Astrocyte (in vitro differentiated cells and primary cell): ENCODE measurements around the gene S100G. TPM values are rescaled to one million over a fixed set of nuclear protein-coding genes. Genes with fewer than 3 reads are reported as not detected.

Experiments used
- DNase-seq: peaks from one replicate; pipeline ENCODE4 v3.0.0-alpha.2; 2010; ENCODE audit warnings: low read depth
- FAIRE-seq: peaks from 2 replicates; lab custom pipeline; 2011; peaks lifted over from hg19 to GRCh38; lab: Jason Lieb, UNC
- H2AFZ ChIP-seq: 2 replicates; pipeline ENCODE4 v1.6.0; 2012; ENCODE audit warnings: low read depth, low read length, inconsistent platforms
- H3K27ac ChIP-seq: 2 replicates; pipeline ENCODE4 v1.5.1; 2011; ENCODE audit warnings: low read depth, low read length, inconsistent platforms
- H3K27me3 ChIP-seq: 2 replicates; pipeline ENCODE4 v1.6.0; 2011; ENCODE audit warnings: low read length, inconsistent platforms; ENCODE audit not compliant: insufficient read depth
- H3K36me3 ChIP-seq: 2 replicates; pipeline ENCODE4 v1.5.1; 2011; ENCODE audit warnings: low read length, inconsistent platforms; ENCODE audit not compliant: insufficient read depth
- H3K4me1 ChIP-seq: 2 replicates; pipeline ENCODE4 v1.5.1; 2011; ENCODE audit warnings: low read length, inconsistent platforms; ENCODE audit not compliant: insufficient read depth
- H3K4me2 ChIP-seq: 2 replicates; pipeline ENCODE4 v1.6.0; 2012; ENCODE audit warnings: low read length, inconsistent platforms
- H3K4me3 ChIP-seq: 2 replicates; pipeline ENCODE4 v1.5.1; 2011; ENCODE audit warnings: low read depth, mild to moderate bottlenecking, low read length, inconsistent platforms; ENCODE audit not compliant: insufficient read depth
- H3K79me2 ChIP-seq: 2 replicates; pipeline ENCODE4 v1.6.0; 2012; ENCODE audit warnings: mild to moderate bottlenecking, low read length, inconsistent platforms; ENCODE audit not compliant: insufficient read depth
- H3K9ac ChIP-seq: 2 replicates; pipeline ENCODE4 v1.6.0; 2012; ENCODE audit warnings: mild to moderate bottlenecking, low read length, inconsistent platforms
- H3K9me3 ChIP-seq: 2 replicates; pipeline ENCODE4 v1.5.1; 2012; ENCODE audit warnings: low read depth, mild to moderate bottlenecking, low read length, inconsistent platforms; ENCODE audit not compliant: insufficient read depth
- H4K20me1 ChIP-seq: 2 replicates; pipeline ENCODE4 v1.6.0; 2012; ENCODE audit warnings: low read length, inconsistent platforms; ENCODE audit not compliant: insufficient read depth
- H3K27ac Mint-ChIP-seq: one replicate; pipeline ENCODE4 v1.8.0; 2021; ENCODE audit warnings: mild to moderate bottlenecking, mixed read lengths; ENCODE audit not compliant: unreplicated experiment
- H3K27me3 Mint-ChIP-seq: one replicate; pipeline ENCODE4 v1.8.0; 2021; ENCODE audit warnings: low read depth, mixed read lengths; ENCODE audit not compliant: unreplicated experiment
- H3K36me3 Mint-ChIP-seq: one replicate; pipeline ENCODE4 v1.8.0; 2021; ENCODE audit warnings: low read depth, mixed read lengths; ENCODE audit not compliant: unreplicated experiment
- H3K4me1 Mint-ChIP-seq: one replicate; pipeline ENCODE4 v1.8.0; 2021; ENCODE audit warnings: low read depth, mixed read lengths; ENCODE audit not compliant: unreplicated experiment
- H3K4me3 Mint-ChIP-seq: one replicate; pipeline ENCODE4 v1.8.0; 2021; ENCODE audit warnings: mild to moderate bottlenecking, moderate library complexity, mixed read lengths; ENCODE audit not compliant: unreplicated experiment
- H3K9me3 Mint-ChIP-seq: one replicate; pipeline ENCODE4 v1.8.0; 2021; ENCODE audit warnings: mild to moderate bottlenecking, mixed read lengths; ENCODE audit not compliant: unreplicated experiment
- EZH2 ChIP-seq: IDR thresholded peaks from 2 replicates; pipeline ENCODE4 v1.6.1; 2012; ENCODE audit warnings: mild to moderate bottlenecking, low read length, inconsistent platforms; ENCODE audit not compliant: insufficient read depth
- total RNA-seq: library from RNA; stranded (reverse); gene quantifications from 2 replicates; pipeline ENCODE4 v1.2.1, GENCODE V29; 2021
- TF ChIP-seq, protein P1 (sequence below): IDR thresholded peaks from 2 replicates; pipeline ENCODE4 v1.5.1; 2011; ENCODE audit warnings: low read depth, mild to moderate bottlenecking, inconsistent platforms, low read length, moderate library complexity; ENCODE audit not compliant: insufficient read depth

Gene S100G
- total RNA-seq, 1 donor from 2014 or later = not detected

DNA sequence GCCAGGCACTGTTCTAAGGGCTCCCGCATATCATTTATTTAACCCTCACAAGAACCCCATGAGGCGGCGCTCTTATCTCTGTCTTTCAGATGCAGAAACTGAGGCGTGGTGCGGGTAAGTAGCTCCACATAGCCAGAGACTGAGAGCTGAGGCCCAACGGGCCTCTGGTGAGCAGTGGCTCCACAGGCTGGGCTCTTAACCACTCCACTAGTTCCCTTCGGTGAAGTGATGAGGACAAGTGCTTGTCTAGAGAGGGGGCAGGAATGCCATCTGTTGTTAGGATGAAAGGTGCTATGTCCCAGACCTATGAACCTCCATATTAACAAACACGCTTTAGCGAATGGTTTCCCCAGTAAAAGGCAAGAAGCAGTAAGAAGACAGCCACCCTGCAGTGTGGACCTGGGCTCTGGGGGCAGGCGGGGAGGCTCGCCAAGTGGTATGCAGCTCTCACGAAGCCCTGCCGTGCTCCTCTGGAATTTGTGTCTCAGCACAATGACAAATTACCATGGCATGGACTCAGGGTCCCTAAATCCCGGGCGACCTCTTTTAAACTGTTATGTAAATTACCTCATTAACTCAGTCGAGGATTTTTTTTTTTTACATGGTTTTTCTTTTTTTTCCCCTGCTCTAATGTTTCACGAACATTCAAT, 20.9 kb upstream of the S100G start:
- no peak overlapping the region for H3K4me3 Mint-ChIP-seq
- peak overlapping the region; percentile 59 for H3K4me2 ChIP-seq
- no peaks in the 10 kb centered on the region for H3K27me3 Mint-ChIP-seq

GRCh38 chrX:16629909-16630308, 20.0 kb upstream of the S100G start:
- H3K4me3 Mint-ChIP-seq = no peak overlapping the region
- H3K9ac ChIP-seq = peak overlapping the region; percentile 76
- no peaks in the 10 kb centered on the region for H3K36me3 ChIP-seq
- no peaks in the 10 kb centered on the region for H3K36me3 Mint-ChIP-seq
- H3K27ac ChIP-seq = peak overlapping the region; percentile 87
- H3K27ac Mint-ChIP-seq = no peak overlapping the region
- peaks cover 6% of the 10 kb centered on the region for H3K4me1 Mint-ChIP-seq
- H3K79me2 ChIP-seq = no peaks in the 10 kb centered on the region
- no peak overlapping the region for H2AFZ ChIP-seq
- H3K4me3 ChIP-seq = no peak overlapping the region
- H3K9me3 Mint-ChIP-seq = no peaks in the 10 kb centered on the region
- no peaks in the 10 kb centered on the region for H3K9me3 ChIP-seq
- H4K20me1 ChIP-seq = no peaks in the 10 kb centered on the region
- H3K4me2 ChIP-seq = peak overlapping the region; percentile 59
- no peak for DNase-seq
- FAIRE-seq = peak; percentile 80
- TF ChIP-seq, protein P1, sequence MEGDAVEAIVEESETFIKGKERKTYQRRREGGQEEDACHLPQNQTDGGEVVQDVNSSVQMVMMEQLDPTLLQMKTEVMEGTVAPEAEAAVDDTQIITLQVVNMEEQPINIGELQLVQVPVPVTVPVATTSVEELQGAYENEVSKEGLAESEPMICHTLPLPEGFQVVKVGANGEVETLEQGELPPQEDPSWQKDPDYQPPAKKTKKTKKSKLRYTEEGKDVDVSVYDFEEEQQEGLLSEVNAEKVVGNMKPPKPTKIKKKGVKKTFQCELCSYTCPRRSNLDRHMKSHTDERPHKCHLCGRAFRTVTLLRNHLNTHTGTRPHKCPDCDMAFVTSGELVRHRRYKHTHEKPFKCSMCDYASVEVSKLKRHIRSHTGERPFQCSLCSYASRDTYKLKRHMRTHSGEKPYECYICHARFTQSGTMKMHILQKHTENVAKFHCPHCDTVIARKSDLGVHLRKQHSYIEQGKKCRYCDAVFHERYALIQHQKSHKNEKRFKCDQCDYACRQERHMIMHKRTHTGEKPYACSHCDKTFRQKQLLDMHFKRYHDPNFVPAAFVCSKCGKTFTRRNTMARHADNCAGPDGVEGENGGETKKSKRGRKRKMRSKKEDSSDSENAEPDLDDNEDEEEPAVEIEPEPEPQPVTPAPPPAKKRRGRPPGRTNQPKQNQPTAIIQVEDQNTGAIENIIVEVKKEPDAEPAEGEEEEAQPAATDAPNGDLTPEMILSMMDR = no peak
- TF ChIP-seq EZH2 = no peak
- H3K27me3 ChIP-seq = no peaks in the 10 kb centered on the region
- H3K27me3 Mint-ChIP-seq = no peaks in the 10 kb centered on the region
- H3K4me1 ChIP-seq = peaks cover 17% of the 10 kb centered on the region

More for the DNA sequence above, 20.9 kb upstream of the S100G start:
- Mint-ChIP-seq H3K9me3 (no peaks in the 10 kb centered on the region), H3K4me1 (peaks cover 6% of the 10 kb centered on the region), H3K36me3 (no peaks in the 10 kb centered on the region), H3K27ac (peak overlapping the region; percentile 37)
- Histone ChIP-seq H4K20me1 (no peaks in the 10 kb centered on the region), H3K27ac (peak overlapping the region; percentile 87), H3K4me1 (peaks cover 17% of the 10 kb centered on the region), H3K36me3 (no peaks in the 10 kb centered on the region), H3K9me3 (no peaks in the 10 kb centered on the region), H3K9ac (peak overlapping the region; percentile 76), H3K27me3 (no peaks in the 10 kb centered on the region), H2AFZ (no peak overlapping the region), H3K79me2 (no peaks in the 10 kb centered on the region), H3K4me3 (no peak overlapping the region)
- FAIRE-seq (peak; percentile 29), DNase-seq (peak; percentile 21)
- TF ChIP-seq EZH2 = no peak
- TF ChIP-seq, protein P1 = no peak

DNA sequence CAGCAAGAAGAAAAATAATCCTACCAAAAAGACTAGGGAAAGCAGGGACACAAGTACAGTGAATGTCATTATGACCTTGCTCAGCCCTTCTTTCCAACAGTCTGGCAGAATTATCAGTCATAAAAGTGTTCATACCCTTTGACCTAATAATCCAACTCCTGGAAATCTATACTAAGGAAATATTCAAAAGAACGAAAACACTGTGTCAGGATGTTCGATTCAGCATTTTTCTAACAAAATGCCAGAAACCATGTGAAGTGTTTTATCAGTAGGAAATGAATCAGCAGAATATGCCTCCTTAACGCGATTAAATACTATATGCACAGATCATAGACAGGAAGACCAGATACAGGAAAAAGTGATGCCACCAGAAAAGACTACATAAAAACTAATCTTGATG, 16.2 kb upstream of the S100G start:
- no peak overlapping the region for H3K27ac Mint-ChIP-seq

More for the DNA sequence above, 16.2 kb upstream of the S100G start:
- H3K27ac ChIP-seq = peak overlapping the region; percentile 61
- H3K9me3 ChIP-seq = no peaks in the 10 kb centered on the region
- FAIRE-seq (peak; percentile 47), DNase-seq (peak; percentile 31)
- no peaks in the 10 kb centered on the region for H3K27me3 ChIP-seq
- H4K20me1 ChIP-seq = no peaks in the 10 kb centered on the region
- H3K9me3 Mint-ChIP-seq = no peaks in the 10 kb centered on the region
- no peaks in the 10 kb centered on the region for H3K27me3 Mint-ChIP-seq
- peaks cover 18% of the 10 kb centered on the region for H3K4me1 ChIP-seq
- no peaks in the 10 kb centered on the region for H3K79me2 ChIP-seq
- H2AFZ ChIP-seq = no peak overlapping the region
- H3K9ac ChIP-seq = peak overlapping the region; percentile 32
- H3K4me3 Mint-ChIP-seq = no peak overlapping the region
- no peaks in the 10 kb centered on the region for H3K36me3 Mint-ChIP-seq
- H3K4me3 ChIP-seq = no peak overlapping the region
- H3K4me2 ChIP-seq = peak overlapping the region; percentile 25
- no peaks in the 10 kb centered on the region for H3K36me3 ChIP-seq
- peaks cover 3% of the 10 kb centered on the region for H3K4me1 Mint-ChIP-seq
- TF ChIP-seq EZH2 = no peak
- TF ChIP-seq, protein P1 = no peak
